GM19043 (cell line): ENCODE measurements around the gene PRKAR2B.

Experiments used
- ATAC-seq: cut with Tn5 transposase; IDR thresholded peaks from one replicate; pipeline ENCODE4 v1.9.1; 2021; ENCODE audit warnings: low read depth; ENCODE audit not compliant: unreplicated experiment

PRKAR2B gene

GRCh38 chr7:107044347-107045194 lies at the start of gene PRKAR2B:
Gene PRKAR2B, plus strand, starts transcription at chr7:107044705. Its CDS starts 203 bp downstream, at chr7:107044908.
- peak; percentile 88 for ATAC-seq

GRCh38 chr7:106994833-106995232 lies 49.7 kb upstream of the PRKAR2B start:
- no peak for ATAC-seq

DNA sequence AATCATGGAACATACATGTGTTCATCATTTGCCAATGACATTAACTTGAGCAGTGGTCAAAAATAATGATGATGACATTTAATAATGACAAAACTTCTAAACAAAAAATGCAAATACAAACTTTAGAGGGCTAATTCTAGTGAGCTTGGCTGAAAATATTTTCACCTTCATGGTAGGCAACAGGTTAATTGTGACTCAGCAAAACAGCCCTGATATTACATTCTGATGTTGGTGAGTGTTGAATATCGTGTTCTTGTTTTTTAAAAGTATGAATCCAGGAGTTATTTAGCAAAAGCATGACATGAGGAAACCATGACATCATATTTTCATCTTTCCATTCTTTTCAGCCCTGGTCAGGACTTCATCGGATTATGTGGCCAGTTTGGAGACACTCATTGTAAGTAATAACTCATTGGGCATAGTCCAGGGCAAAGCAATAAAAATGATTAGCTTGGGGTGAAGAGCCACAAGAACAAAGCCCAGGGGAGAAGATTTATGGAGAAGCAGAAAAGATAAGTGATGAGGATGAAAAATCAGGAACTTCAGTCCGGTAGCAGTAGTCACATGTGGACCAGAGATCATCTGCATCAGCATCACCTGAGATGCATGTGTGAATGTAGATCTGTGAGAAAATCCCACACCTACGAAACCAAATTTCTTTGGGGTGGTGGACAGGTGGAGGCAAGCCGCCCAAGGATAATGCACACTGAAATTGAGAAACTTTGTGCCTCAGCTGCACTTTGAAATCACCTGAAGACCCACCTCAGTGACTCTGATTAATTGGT lies 46.8 kb upstream of the PRKAR2B start:
- ATAC-seq: no peak

DNA sequence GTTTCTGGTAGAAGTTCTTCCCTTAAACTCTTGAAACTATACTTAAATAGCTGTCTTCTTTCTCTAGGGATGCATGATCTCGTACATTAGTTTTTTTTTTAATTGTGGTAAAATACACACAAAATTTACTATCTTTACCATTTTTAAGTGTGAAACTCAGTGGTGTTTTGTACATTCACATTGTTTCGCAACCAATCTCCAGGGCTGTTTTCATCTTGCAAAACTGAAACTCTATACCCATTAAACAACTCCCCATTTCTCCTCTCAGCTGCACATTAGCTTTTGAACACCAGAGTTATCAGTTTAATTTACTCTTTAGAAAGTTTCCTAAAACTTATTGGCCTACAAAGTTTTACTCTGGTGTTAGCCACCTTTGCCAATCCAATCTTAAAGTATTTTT lies 45.5 kb upstream of the PRKAR2B start:
- ATAC-seq: no peak

DNA sequence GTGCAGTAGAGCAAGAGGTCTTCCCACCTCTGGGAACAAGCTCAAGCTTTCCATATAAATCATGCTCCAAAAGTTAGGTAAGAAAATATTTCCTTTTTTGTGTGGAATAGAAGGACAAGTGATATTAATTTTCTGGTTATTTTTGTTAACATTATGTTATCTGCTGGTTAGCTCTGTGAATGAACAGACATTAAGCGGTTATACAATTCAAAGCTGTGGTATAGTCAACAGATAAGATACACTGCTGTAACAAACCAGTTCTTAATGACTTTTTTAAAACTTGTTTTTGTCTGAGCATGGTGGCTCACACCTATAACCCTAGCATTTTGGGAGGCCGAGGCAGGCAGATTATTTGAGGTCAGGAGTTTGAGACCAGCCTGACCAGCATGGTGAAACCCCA lies 43.0 kb upstream of the PRKAR2B start:
- no peak for ATAC-seq

DNA sequence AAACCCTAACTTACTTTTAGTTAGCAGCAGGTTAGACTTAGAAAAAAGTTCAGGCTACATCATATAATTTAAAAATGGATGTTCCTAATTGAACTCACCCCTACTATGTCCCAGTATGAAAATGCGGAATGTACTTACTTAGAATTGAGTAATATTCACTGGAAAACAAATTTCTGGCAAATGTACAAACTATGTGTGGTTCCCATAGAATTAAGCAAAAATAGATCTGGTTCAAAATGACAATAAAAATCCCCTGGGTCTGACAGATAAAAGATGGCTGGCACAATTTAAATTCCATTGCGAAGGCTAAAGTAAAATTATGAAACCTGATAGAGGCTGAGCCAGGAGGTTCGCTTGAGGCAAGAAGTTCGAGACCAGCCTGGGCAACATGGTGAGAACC lies 42.4 kb upstream of the PRKAR2B start:
- ATAC-seq: no peak

DNA sequence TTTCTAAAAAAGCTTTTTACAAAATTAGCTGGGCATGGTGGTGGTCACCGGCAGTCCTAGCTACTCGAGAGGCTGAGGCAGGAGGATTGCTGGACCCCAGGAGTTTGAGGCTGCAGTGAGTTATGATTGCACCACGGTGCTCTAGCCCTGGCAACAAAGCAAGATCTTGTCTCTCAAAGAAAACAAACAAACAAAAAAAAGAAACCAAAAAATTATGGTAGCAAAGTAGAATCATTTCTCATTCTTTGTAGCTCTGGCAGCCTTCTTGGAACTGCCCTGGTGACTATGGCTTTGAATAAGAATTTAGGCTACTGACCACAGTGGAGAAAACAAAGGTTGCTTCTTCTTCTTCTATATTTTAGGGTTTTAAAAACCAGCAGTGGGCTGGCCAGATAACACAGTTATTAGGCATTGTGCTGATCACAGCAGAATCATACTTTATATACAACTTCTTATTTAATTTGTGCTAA lies 41.9 kb upstream of the PRKAR2B start:
- ATAC-seq: no peak

- ATAC-seq: no peak
Observed at GRCh38 chr7:107007007-107007891, 37.3 kb upstream of the PRKAR2B start.

GRCh38 chr7:107007892-107008287 lies 36.6 kb upstream of the PRKAR2B start:
- no peak for ATAC-seq

GRCh38 chr7:107009846-107010203 lies 34.7 kb upstream of the PRKAR2B start:
- ATAC-seq: no peak

GRCh38 chr7:107012691-107013090 lies 31.8 kb upstream of the PRKAR2B start:
- ATAC-seq: no peak

DNA sequence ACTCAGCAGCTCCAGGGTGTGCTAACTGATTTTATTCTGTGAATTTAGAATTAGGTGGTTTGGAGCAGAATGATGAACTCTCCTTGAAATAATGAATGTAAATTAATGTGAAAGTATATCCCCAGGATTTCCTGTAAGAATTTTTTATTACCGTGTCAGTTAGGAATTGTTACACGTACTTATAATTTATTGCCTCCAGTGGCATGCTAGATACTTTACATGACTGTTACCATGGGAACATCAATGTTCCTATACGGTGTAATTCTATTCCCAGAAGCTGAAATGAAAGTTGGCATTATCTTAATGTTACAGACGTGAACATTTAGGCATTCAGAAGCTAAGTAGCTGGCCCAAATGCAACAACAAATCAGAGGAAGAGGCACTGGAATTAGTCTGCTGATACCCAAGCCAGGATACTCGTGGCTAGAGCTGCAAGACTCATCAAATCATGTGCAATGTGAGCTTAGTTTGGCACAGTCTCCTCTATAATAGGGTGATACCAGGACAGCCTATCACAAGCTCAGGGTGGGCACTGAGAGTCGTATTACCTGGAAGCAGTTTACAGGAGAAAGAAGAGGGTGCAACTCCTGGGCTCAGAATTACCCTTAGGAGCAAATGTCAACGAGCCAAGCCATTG lies 30.0 kb upstream of the PRKAR2B start:
- ATAC-seq: no peak

DNA sequence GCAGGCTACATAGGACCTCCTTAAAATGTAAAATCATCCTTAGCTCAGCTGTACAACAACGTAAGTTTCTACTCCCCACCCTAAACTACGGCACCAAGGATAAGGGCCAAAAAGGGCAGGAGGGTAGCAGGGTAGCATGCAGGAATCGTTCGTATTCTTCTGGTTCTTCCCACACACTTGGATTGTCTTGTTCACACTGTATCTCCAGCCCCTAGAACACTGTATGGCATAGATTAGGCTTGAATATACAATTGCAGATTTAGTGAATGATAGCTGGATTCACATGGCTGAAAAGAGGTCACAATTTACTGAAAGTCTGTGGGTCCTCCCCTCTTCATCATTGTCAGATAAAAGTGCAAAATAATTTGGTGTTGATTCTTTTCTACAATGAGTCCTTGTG lies 28.2 kb upstream of the PRKAR2B start:
- no peak for ATAC-seq

DNA sequence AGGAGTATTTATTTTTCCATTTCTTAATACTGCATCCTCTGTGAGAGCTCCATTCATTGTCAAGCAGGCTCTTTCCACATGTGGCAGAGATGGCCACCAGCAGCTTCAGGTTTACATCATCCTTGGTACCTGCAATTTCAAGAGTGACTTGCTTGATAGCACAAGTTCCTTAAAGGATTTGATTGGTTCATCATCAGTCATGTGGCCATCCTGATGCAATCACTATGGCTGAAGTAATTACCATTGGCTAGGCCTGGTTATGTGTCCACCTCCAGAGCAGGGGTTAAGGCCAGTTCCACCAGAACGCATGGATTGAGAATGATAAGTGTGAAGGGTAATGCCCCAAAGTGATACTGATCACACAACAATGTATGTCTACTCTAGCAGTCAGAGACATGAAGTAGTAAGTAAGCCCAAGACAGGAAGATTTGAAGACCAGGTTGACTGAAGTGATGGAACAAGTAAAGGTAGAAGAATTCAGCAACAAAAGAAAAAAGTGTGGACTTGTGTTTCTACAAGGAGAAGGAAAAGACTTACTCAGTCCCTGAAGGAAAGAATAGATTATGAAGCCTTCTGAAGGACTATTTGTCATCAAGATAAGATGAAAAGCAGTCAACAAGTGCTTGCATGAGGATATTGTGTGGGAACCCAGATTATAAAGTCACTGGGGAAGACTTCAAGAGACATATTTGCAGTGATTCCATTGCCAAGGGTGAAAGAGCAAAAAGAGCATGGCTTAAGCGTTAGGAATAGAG lies 26.4 kb upstream of the PRKAR2B start:
- ATAC-seq: no peak

DNA sequence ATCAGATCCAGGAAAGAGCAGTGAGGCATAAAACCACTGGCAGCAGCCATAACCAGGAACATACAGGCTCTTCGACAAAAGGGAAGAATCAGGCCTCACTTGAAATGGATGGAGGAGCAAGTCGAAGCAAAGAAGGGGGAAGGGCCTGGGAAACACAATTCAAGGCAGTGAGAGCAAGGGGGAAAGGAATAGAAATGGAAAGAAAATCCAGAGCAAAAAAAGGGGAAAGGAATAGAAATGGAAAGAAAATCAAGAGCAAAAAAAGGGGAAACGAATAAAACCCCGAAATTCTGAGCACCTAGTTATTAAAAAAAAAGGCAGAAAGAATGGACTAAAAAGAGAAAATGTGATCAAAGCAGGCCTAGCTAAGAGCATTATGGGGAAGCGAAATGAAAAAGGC lies 24.1 kb upstream of the PRKAR2B start:
- no peak for ATAC-seq

- no peak for ATAC-seq
Observed at GRCh38 chr7:107021600-107021999, 22.9 kb upstream of the PRKAR2B start.

DNA sequence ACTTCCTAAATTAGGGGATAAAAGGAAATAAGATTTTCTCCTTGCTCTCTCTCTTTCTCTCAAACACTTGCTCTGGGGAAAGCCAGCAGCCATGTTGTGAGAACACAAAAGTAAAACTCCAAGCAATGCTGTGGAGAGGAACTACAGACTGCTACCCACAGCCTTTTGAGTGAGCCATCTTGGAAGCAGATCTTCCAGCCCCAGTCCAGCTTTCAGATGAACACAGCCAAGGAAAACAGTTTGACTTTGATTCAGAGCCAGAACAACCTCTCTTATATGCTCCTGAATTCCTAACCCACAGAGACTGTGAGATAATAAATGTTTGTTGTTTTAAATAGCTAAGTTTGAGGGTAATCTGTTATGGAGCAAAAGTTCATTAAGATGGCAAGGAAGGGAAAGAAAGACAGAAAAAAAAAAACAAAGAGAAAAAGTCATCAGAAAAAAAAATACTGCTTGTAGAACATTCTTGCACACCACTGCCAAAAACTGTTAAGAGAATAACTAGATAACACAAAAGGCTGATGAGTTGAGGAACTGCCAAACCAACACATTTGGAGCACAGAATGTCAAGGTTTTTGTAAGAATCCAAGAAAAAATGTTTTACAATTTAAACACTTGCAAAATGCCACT lies 20.9 kb upstream of the PRKAR2B start:
- ATAC-seq: no peak

- no peak for ATAC-seq
Observed at GRCh38 chr7:107024906-107025305, 19.6 kb upstream of the PRKAR2B start.

DNA sequence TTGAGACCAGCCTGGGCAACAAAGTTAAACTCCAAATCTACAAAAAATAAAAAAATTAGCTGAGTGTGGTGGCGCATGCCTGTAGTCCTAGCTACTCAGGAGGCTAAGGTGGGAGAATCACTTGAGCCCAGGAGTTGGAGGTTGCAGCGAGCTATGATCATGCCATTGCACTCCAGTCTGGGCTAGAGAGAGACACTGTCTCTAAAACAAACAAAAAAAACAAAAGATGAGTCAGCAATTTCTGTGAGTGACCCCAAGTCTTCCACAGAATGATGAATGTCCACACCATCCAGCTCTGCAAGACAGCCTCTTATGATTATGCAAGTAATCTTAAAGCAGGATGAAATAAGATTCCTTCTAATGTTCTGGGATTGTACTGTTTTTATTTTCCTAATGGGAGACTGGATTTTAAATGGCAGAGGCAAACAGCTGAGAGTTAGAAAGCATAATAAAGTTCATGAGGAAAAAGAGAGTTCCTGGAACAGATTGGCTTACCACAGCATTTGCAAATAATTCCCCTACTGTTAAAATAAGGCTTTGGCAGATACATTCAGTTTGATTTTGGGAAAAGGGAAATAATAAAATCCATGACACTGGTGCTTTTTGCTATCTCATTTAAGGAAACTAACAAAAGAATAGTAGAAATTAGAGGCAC lies 18.9 kb upstream of the PRKAR2B start:
- ATAC-seq: no peak
